H9 (cell line): ENCODE results near the gene KRTAP4-9. TPM values are rescaled to one million over a fixed set of nuclear protein-coding genes. Genes with fewer than 3 reads are reported as not detected.
"Not testable (repeated sequence)": the region's sequence is repeated elsewhere in the genome, so short reads cannot be mapped to it uniquely, and the experiment has no call there.

ENCODE experiments used
- DNase-seq: peaks from one replicate; pipeline ENCODE4 v3.0.0-alpha.2; 2017
- H2AFZ ChIP-seq: one replicate; pipeline ENCODE4 v1.6.1; 2013; ENCODE audit warnings: mild to moderate bottlenecking, low read length, control low read depth, moderate library complexity
- H2AK5ac ChIP-seq: 2 replicates; pipeline ENCODE4 v1.6.1; 2013; ENCODE audit warnings: low read length, control low read depth, mixed read lengths; ENCODE audit not compliant: insufficient read length
- H2BK120ac ChIP-seq: one replicate; pipeline ENCODE4 v1.6.1; 2013; ENCODE audit warnings: low read depth, mild to moderate bottlenecking, low read length, control low read depth, inconsistent platforms; ENCODE audit not compliant: poor library complexity, severe bottlenecking
- H2BK12ac ChIP-seq: 2 replicates; pipeline ENCODE4 v1.6.1; 2013; ENCODE audit warnings: low read length, control low read depth, mixed read lengths, low read depth; ENCODE audit not compliant: insufficient read length
- H2BK15ac ChIP-seq: 2 replicates; pipeline ENCODE4 v1.6.1; 2013; ENCODE audit warnings: low read depth, low read length, control low read depth
- H2BK20ac ChIP-seq: one replicate; pipeline ENCODE4 v1.6.1; 2013; ENCODE audit warnings: low read depth, mild to moderate bottlenecking, low read length, control low read depth, inconsistent platforms; ENCODE audit not compliant: poor library complexity, severe bottlenecking
- H2BK5ac ChIP-seq: 2 replicates; pipeline ENCODE4 v1.6.1; 2013; ENCODE audit warnings: low read length, control low read depth, mixed read lengths; ENCODE audit not compliant: insufficient read length
- H3K14ac ChIP-seq: 2 replicates; pipeline ENCODE4 v1.6.1; 2013; ENCODE audit warnings: low read length, control low read depth; ENCODE audit not compliant: insufficient read depth
- H3K18ac ChIP-seq: 2 replicates; pipeline ENCODE4 v1.6.1; 2013; ENCODE audit warnings: low read depth, mild to moderate bottlenecking, mixed read lengths, low read length, control low read depth; ENCODE audit not compliant: insufficient read length
- H3K23ac ChIP-seq: 2 replicates; pipeline ENCODE4 v1.6.1; 2013; ENCODE audit warnings: low read length, control low read depth, mixed read lengths, low read depth; ENCODE audit not compliant: insufficient read length
- H3K23me2 ChIP-seq: 2 replicates; pipeline ENCODE4 v1.6.1; 2013; ENCODE audit warnings: low read depth, mild to moderate bottlenecking, mixed read lengths, low read length, control low read depth; ENCODE audit not compliant: insufficient read length, poor library complexity, severe bottlenecking
- H3K27ac ChIP-seq: 2 replicates; pipeline ENCODE4 v1.5.1; 2013; ENCODE audit warnings: low read length, control low read depth, mixed read lengths, low read depth; ENCODE audit not compliant: insufficient read length
- H3K27me3 ChIP-seq: 2 replicates; pipeline ENCODE4 v1.6.1; 2013; ENCODE audit warnings: low read length, control low read depth, inconsistent platforms; ENCODE audit not compliant: insufficient read depth
- H3K4ac ChIP-seq: 2 replicates; pipeline ENCODE4 v1.6.1; 2013; ENCODE audit warnings: low read depth, mild to moderate bottlenecking, control low read depth, inconsistent platforms, low read length, moderate library complexity
- H3K4me1 ChIP-seq: 2 replicates; pipeline ENCODE4 v1.6.1; 2013; ENCODE audit warnings: low read length, control low read depth, inconsistent platforms; ENCODE audit not compliant: insufficient read depth
- H3K4me2 ChIP-seq: 2 replicates; pipeline ENCODE4 v1.6.1; 2013; ENCODE audit warnings: low read length, control low read depth, mixed read lengths; ENCODE audit not compliant: insufficient read length, insufficient read depth
- H3K56ac ChIP-seq: 2 replicates; pipeline ENCODE4 v1.6.1; 2013; ENCODE audit warnings: low read depth, mild to moderate bottlenecking, mixed read lengths, low read length, control low read depth; ENCODE audit not compliant: insufficient read length
- H3K79me1 ChIP-seq: 2 replicates; pipeline ENCODE4 v1.6.1; 2013; ENCODE audit warnings: low read depth, mild to moderate bottlenecking, moderate library complexity, low read length, control low read depth, inconsistent platforms; ENCODE audit not compliant: insufficient read depth, poor library complexity, severe bottlenecking
- H3K79me2 ChIP-seq: 2 replicates; pipeline ENCODE4 v1.6.1; 2013; ENCODE audit warnings: low read length, control low read depth, inconsistent platforms; ENCODE audit not compliant: insufficient read depth
- H3K9ac ChIP-seq: 2 replicates; pipeline ENCODE4 v1.6.1; 2013; ENCODE audit warnings: low read length, control low read depth, mixed read lengths; ENCODE audit not compliant: insufficient read length; ENCODE audit errors: extremely low read depth
- H3K9me3 ChIP-seq: one replicate; pipeline ENCODE4 v1.6.1; 2013; ENCODE audit warnings: low read depth, low read length, inconsistent platforms; ENCODE audit not compliant: control insufficient read depth
- H3T11ph ChIP-seq: one replicate; pipeline ENCODE4 v1.6.1; 2013; ENCODE audit warnings: mild to moderate bottlenecking, low read length, control low read depth, inconsistent platforms
- H4K20me1 ChIP-seq: one replicate; pipeline ENCODE4 v1.6.1; 2013; ENCODE audit not compliant: control insufficient read depth, insufficient read length, insufficient read depth
- H4K5ac ChIP-seq: 2 replicates; pipeline ENCODE4 v1.6.1; 2013; ENCODE audit warnings: low read depth, mild to moderate bottlenecking, mixed read lengths, low read length, control low read depth; ENCODE audit not compliant: insufficient read length
- H4K8ac ChIP-seq: replicated peaks from 2 replicates; pipeline ENCODE4 v1.6.1; 2013; ENCODE audit warnings: low read length, control low read depth, mixed read lengths, low read depth; ENCODE audit not compliant: insufficient read length
- H4K91ac ChIP-seq: 2 replicates; pipeline ENCODE4 v1.6.1; 2013; ENCODE audit warnings: low read depth, mild to moderate bottlenecking, moderate library complexity, mixed read lengths, low read length, control low read depth; ENCODE audit not compliant: insufficient read length
- H3K27ac Mint-ChIP-seq, 3 experiments: 2 replicates in 2 of 3; 3 replicates in 1 of 3; pipeline ENCODE4 v1.8.0; 2020 to 2021; ENCODE audit warnings: mixed read lengths in 3 of 3, mild to moderate bottlenecking in 1 of 3, moderate library complexity in 1 of 3
- H3K27me3 Mint-ChIP-seq: 2 replicates; pipeline ENCODE4 v1.8.0; 2021; ENCODE audit warnings: low read depth, mild to moderate bottlenecking, moderate library complexity, mixed read lengths
- H3K36me3 Mint-ChIP-seq, 3 experiments: 2 replicates in 2 of 3; 3 replicates in 1 of 3; pipeline ENCODE4 v1.8.0; 2020 to 2021; ENCODE audit warnings: low read depth in 3 of 3, mixed read lengths in 3 of 3; ENCODE audit not compliant: insufficient read depth in 1 of 3
- H3K4me1 Mint-ChIP-seq, 2 experiments: 2 replicates each; pipeline ENCODE4 v1.8.0; 2020; ENCODE audit warnings: mixed read lengths in 2 of 2
- H3K4me3 Mint-ChIP-seq, 2 experiments: 2 replicates in 1 of 2; 3 replicates in 1 of 2; pipeline ENCODE4 v1.8.0; 2020 to 2021; ENCODE audit warnings: mild to moderate bottlenecking in 2 of 2, mixed read lengths in 2 of 2, moderate library complexity in 1 of 2
- H3K9me3 Mint-ChIP-seq, 2 experiments: 2 replicates in 1 of 2; 3 replicates in 1 of 2; pipeline ENCODE4 v1.8.0; 2020; ENCODE audit warnings: mild to moderate bottlenecking in 2 of 2, mixed read lengths in 2 of 2, moderate library complexity in 1 of 2
- CTCF ChIP-seq: fragments of 200-600 bp; sonication (generic); conservative IDR thresholded peaks from 3 replicates; pipeline ENCODE4 v1.8.0; 2021; ENCODE audit warnings: antibody characterized with exemption, mild to moderate bottlenecking
- WGBS: extraction: QIAGEN DNeasy Blood & Tissue Kit; methylation state at CpG from one replicate; pipeline ENCODE4 v1.1.7; 2013; ENCODE audit warnings: missing lambda C conversion rate, low lambda C conversion rate, mixed read lengths; ENCODE audit not compliant: insufficient read length; ENCODE audit errors: extremely low coverage; 5-methylcytosine and 5-hydroxymethylcytosine counted together
- total RNA-seq: library from RNA; stranded (reverse); gene quantifications from 2 replicates; pipeline ENCODE4 v1.2.1, GENCODE V29; 2021

The KRTAP4-9 gene
- total RNA-seq, 1 experiment from 2014 or later = not detected

- no peak overlapping the region for H3K4ac ChIP-seq
- H4K91ac ChIP-seq = no peak overlapping the region
- H3K9ac ChIP-seq = no peak overlapping the region
- Mint-ChIP-seq H3K36me3 (peaks cover 0 to 5% (median 0%) of the 10 kb centered on the region in 3 experiments; a peak in 3 of 7 replicates), H3K27ac (no peak overlapping the region), H3K4me1 (peaks cover 32 to 35% of the 10 kb centered on the region in 2 experiments), H3K27me3 (no peaks in the 10 kb centered on the region; the same call in 1 of the 2 replicates), H3K4me3 (no peak overlapping the region), H3K9me3 (peaks cover 0 to 23% of the 10 kb centered on the region in 2 experiments; a peak in 4 of 5 replicates)
- no peak overlapping the region for H2BK5ac ChIP-seq
- H3K56ac ChIP-seq = no peak overlapping the region
- no peak for DNase-seq
- no peak overlapping the region for H3K18ac ChIP-seq
- H3K14ac ChIP-seq = no peak overlapping the region
- no peak overlapping the region for H2BK12ac ChIP-seq
- H4K5ac ChIP-seq = no peak overlapping the region
- no peak overlapping the region for H2BK15ac ChIP-seq
- no peak for TF ChIP-seq CTCF
- WGBS = no CpG with 5 or more reads among the region's 4 CpGs
- no peaks in the 10 kb centered on the region for H3K79me2 ChIP-seq
- no peak overlapping the region for H3K4me2 ChIP-seq
- H3K4me1 ChIP-seq = no peaks in the 10 kb centered on the region
- no peak overlapping the region for H3K23ac ChIP-seq
- H3T11ph ChIP-seq = no peak overlapping the region
- no peak overlapping the region for H2AK5ac ChIP-seq
- no peaks in the 10 kb centered on the region for H3K23me2 ChIP-seq
- no peak overlapping the region for H4K8ac ChIP-seq
- no peaks in the 10 kb centered on the region for H4K20me1 ChIP-seq
- no peak overlapping the region for H3K27ac ChIP-seq
- H2BK120ac ChIP-seq = no peak overlapping the region
- H3K27me3 ChIP-seq = no peaks in the 10 kb centered on the region
- H3K9me3 ChIP-seq = no peaks in the 10 kb centered on the region
- no peak overlapping the region for H2BK20ac ChIP-seq
- no peak overlapping the region for H2AFZ ChIP-seq
- no peaks in the 10 kb centered on the region for H3K79me1 ChIP-seq
Measured at GRCh38 chr17:41118721-41119120, 13.5 kb downstream of the KRTAP4-9 start.

- H2AK5ac ChIP-seq, H3K4me1 ChIP-seq, H3K56ac ChIP-seq, H3K23me2 ChIP-seq, H3K18ac ChIP-seq, H3K27ac ChIP-seq, H3T11ph ChIP-seq, H3K9ac ChIP-seq, H2BK120ac ChIP-seq, H4K20me1 ChIP-seq, H3K27me3 Mint-ChIP-seq, H2BK20ac ChIP-seq, H4K8ac ChIP-seq, H2BK5ac ChIP-seq, H2AFZ ChIP-seq, H3K36me3 Mint-ChIP-seq, DNase-seq, H3K9me3 ChIP-seq, H4K5ac ChIP-seq, H3K79me2 ChIP-seq, H3K14ac ChIP-seq, H3K27ac Mint-ChIP-seq, H3K27me3 ChIP-seq, H2BK15ac ChIP-seq, H2BK12ac ChIP-seq, H4K91ac ChIP-seq, H3K23ac ChIP-seq, H3K79me1 ChIP-seq, H3K4me3 Mint-ChIP-seq, H3K4ac ChIP-seq, H3K4me2 ChIP-seq: not testable (repeated sequence)
- no CpG with 5 or more reads among the region's 11 CpGs for WGBS
- Mint-ChIP-seq H3K9me3 (peaks cover 0 to 12% of the 10 kb centered on the region in 2 experiments; a peak in 4 of 5 replicates), H3K4me1 (peaks cover 31 to 33% of the 10 kb centered on the region in 2 experiments)
Measured at GRCh38 chr17:41119696-41120690, 14.8 kb downstream of the KRTAP4-9 start.
